HCT116 (cell line): ENCODE data around the gene SLA2. TPM values are rescaled to one million over a fixed set of nuclear protein-coding genes. Genes with fewer than 3 reads are reported as not detected.

Experiments
- ATAC-seq: fragments of 200-7000 bp; cut with Tn5 transposase; 2 replicates; pipeline ENCODE4 v1.9.1; 2020; ENCODE audit warnings: mild to moderate bottlenecking, moderate library complexity
- BruUV-seq: library from RNA; stranded (reverse); fragments of 400-500 nt; replicated peaks from 2 replicates; lab custom pipeline; 2021; lab: Mats Ljungman, UMichigan
- CTCF ChIA-PET: fragments of 300-600 bp; sonication (Branson Sonifier 250); formaldehyde crosslinking; loops from one replicate; lab custom pipeline; 2021; ENCODE audit warnings: antibody characterized with exemption; lab: Charles Lee
- POLR2A ChIA-PET: fragments of 300-600, 350-600 bp; sonication (Branson Sonifier 250); formaldehyde crosslinking; loops from one replicate; lab custom pipeline; 2021; ENCODE audit warnings: antibody characterized with exemption; lab: Charles Lee
- RAD21 ChIA-PET, 2 experiments: fragments of 300-600 bp; sonication (Branson Sonifier 250); formaldehyde crosslinking; loops; one replicate each; lab custom pipeline; 2023; ENCODE audit warnings: low total read pairs in 2 of 2; ENCODE audit not compliant: uncharacterized antibody in 2 of 2, unreplicated experiment in 2 of 2, low non-redundant PET in 1 of 2; lab: Charles Lee
- DNase-seq: peaks from one replicate; pipeline ENCODE4 v3.0.0-alpha.2; 2010; ENCODE audit warnings: low read depth, low spot score
- H2AFZ ChIP-seq: fragments of 200-600 bp; shearing (Covaris generic), sonication (generic); 2 replicates; pipeline ENCODE4 v1.6.1; 2017; ENCODE audit warnings: low read depth, mixed run types, mixed read lengths, antibody characterized with exemption, low read length; ENCODE audit not compliant: poor library complexity, severe bottlenecking
- H3K27ac ChIP-seq: 2 replicates; pipeline ENCODE4 v1.5.1; 2012; ENCODE audit warnings: low read depth, low read length
- H3K27me3 ChIP-seq: fragments of 200-600 bp; sonication (generic); 2 replicates; pipeline ENCODE4 v1.6.1; 2016; ENCODE audit warnings: mixed run types, low read length, mixed read lengths; ENCODE audit not compliant: insufficient read depth
- H3K36me3 ChIP-seq, 2 experiments: fragments of 200-500 bp in 1 of 2; fragments of 200-600 bp in 1 of 2; sonication (Bioruptor generic) in 1 of 2; sonication (generic) in 1 of 2; 2 replicates each; pipeline versions ENCODE4 v1.5.1 to v1.6.1; 2014 to 2016; ENCODE audit warnings: low read length in 2 of 2, inconsistent platforms in 1 of 2, mixed read lengths in 1 of 2, mixed run types in 1 of 2; ENCODE audit not compliant: insufficient read depth in 2 of 2, control insufficient read depth in 1 of 2
- H3K4me1 ChIP-seq, 2 experiments: fragments of 200-600 bp in 1 of 2; sonication (generic) in 1 of 2; 2 replicates each; pipeline versions ENCODE4 v1.5.1 to v1.6.1; 2012 to 2017; ENCODE audit warnings: low read length in 2 of 2, inconsistent platforms in 1 of 2, mild to moderate bottlenecking in 1 of 2, mixed read lengths in 1 of 2, mixed run types in 1 of 2, moderate library complexity in 1 of 2; ENCODE audit not compliant: insufficient read depth in 2 of 2, control insufficient read depth in 1 of 2
- H3K4me2 ChIP-seq: fragments of 200-600 bp; sonication (generic); 2 replicates; pipeline ENCODE4 v1.6.1; 2017; ENCODE audit warnings: mixed run types, low read length, mixed read lengths
- H3K4me3 ChIP-seq, 2 experiments: fragments of 200-600 bp in 1 of 2; sonication (generic) in 1 of 2; replicated peaks in 1 of 2; 2 replicates each; pipeline ENCODE4 v1.5.1; 2011 to 2016; ENCODE audit warnings: low read length in 2 of 2, control low read depth in 1 of 2, low read depth in 1 of 2, mild to moderate bottlenecking in 1 of 2, mixed read lengths in 1 of 2, mixed run types in 1 of 2
- H3K79me2 ChIP-seq: fragments of 200-600 bp; sonication (generic); 2 replicates; pipeline ENCODE4 v1.6.1; 2017; ENCODE audit warnings: mild to moderate bottlenecking, mixed run types, low read length, moderate library complexity, mixed read lengths; ENCODE audit not compliant: insufficient read depth
- H3K9ac ChIP-seq: fragments of 200-600 bp; sonication (generic); 2 replicates; pipeline ENCODE4 v1.6.1; 2016; ENCODE audit warnings: low read length, mixed read lengths
- H3K9me2 ChIP-seq: fragments of 200-600 bp; sonication (generic), shearing (Covaris generic); 2 replicates; pipeline ENCODE4 v1.6.1; 2017; ENCODE audit warnings: mixed run types, mild to moderate bottlenecking, moderate library complexity; ENCODE audit not compliant: insufficient read depth
- H3K9me3 ChIP-seq, 2 experiments: fragments of 200-500 bp in 1 of 2; fragments of 200-600 bp in 1 of 2; sonication (Bioruptor generic) in 1 of 2; sonication (generic) in 1 of 2; 2 replicates each; pipeline ENCODE4 v1.6.1; 2014 to 2017; ENCODE audit warnings: low read length in 2 of 2, mixed read lengths in 2 of 2, inconsistent platforms in 1 of 2, low read depth in 1 of 2, mild to moderate bottlenecking in 1 of 2, mixed run types in 1 of 2, moderate library complexity in 1 of 2; ENCODE audit not compliant: control insufficient read depth in 1 of 2, insufficient read depth in 1 of 2
- H4K20me1 ChIP-seq: fragments of 200-600 bp; sonication (generic), shearing (Covaris generic); 2 replicates; pipeline ENCODE4 v1.6.1; 2017; ENCODE audit warnings: mixed run types, mild to moderate bottlenecking, moderate library complexity; ENCODE audit not compliant: insufficient read depth
- CEBPB ChIP-seq: IDR thresholded peaks from 2 replicates; pipeline ENCODE4 v1.6.1; 2012; ENCODE audit warnings: low read depth
- RAD21 ChIP-seq: IDR thresholded peaks from 2 replicates; pipeline ENCODE4 v1.6.1; 2012; ENCODE audit warnings: low read depth, mild to moderate bottlenecking
- SP1 ChIP-seq: IDR thresholded peaks from 2 replicates; pipeline ENCODE4 v1.6.1; 2012; ENCODE audit warnings: low read depth
- ZNF274 ChIP-seq: fragments of 200-500 bp; sonication (Bioruptor generic); IDR thresholded peaks from 2 replicates; pipeline ENCODE4 v1.6.1; 2014; ENCODE audit warnings: mild to moderate bottlenecking, low read depth, low read length, inconsistent platforms
- intact Hi-C: fragments of 100-400 bp; cut with micrococcal nuclease; formaldehyde crosslinking; loops from 2 replicates; pipeline ENCODE4 v1.10.0; 2022
- total RNA-seq: library from RNA; stranded (reverse); gene quantifications from one replicate; pipeline ENCODE4 v1.2.1, GENCODE V29; 2021; ENCODE audit not compliant: unreplicated experiment
- TF ChIP-seq, protein P1 (sequence below): IDR thresholded peaks from 2 replicates; pipeline ENCODE4 v1.6.1; 2012; ENCODE audit warnings: low read depth

Gene SLA2
- total RNA-seq, 1 experiment from 2014 or later = 0.12 TPM

DNA sequence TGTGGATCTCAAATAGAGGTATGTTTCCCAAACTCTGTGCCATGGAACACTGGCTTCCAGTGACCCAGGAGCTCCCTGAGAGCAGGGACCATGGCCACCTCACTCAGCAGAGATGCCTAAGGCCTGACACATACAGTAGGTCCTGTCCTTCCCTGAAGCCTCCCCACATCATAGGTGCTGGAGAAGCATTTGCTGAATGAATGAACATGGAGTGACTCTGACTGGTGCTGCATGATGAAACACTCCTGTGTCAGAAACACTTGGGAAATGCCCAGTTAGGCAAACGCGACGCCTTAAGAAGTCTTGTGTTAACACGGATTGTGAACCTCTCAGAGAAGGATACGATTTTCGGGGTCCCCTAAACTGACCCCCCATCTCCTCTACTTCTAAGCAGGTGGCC is 14.3 kb downstream of the SLA2 start:
- H3K9me2 ChIP-seq = no peaks in the 10 kb centered on the region
- H3K27ac ChIP-seq = no peak overlapping the region
- H3K4me3 ChIP-seq = no peak overlapping the region
- intact Hi-C loops = no loop called here
- ATAC-seq = no peak
- H2AFZ ChIP-seq = no peak overlapping the region
- ChIA-PET POLR2A (no interaction called here), RAD21 (no interaction called here), CTCF (no interaction called here)
- H3K4me1 ChIP-seq = no peaks in the 10 kb centered on the region
- no peaks in the 10 kb centered on the region for H3K9me3 ChIP-seq
- H4K20me1 ChIP-seq = no peaks in the 10 kb centered on the region
- H3K9ac ChIP-seq = no peak overlapping the region
- no peaks in the 10 kb centered on the region for H3K79me2 ChIP-seq
- DNase-seq = no peak
- no peaks in the 10 kb centered on the region for H3K27me3 ChIP-seq
- no peaks in the 10 kb centered on the region for H3K36me3 ChIP-seq
- BruUV-seq = no TSS peak
- no peak overlapping the region for H3K4me2 ChIP-seq
- no peak for TF ChIP-seq RAD21
- TF ChIP-seq ZNF274 = no peak
- TF ChIP-seq SP1 = no peak

DNA sequence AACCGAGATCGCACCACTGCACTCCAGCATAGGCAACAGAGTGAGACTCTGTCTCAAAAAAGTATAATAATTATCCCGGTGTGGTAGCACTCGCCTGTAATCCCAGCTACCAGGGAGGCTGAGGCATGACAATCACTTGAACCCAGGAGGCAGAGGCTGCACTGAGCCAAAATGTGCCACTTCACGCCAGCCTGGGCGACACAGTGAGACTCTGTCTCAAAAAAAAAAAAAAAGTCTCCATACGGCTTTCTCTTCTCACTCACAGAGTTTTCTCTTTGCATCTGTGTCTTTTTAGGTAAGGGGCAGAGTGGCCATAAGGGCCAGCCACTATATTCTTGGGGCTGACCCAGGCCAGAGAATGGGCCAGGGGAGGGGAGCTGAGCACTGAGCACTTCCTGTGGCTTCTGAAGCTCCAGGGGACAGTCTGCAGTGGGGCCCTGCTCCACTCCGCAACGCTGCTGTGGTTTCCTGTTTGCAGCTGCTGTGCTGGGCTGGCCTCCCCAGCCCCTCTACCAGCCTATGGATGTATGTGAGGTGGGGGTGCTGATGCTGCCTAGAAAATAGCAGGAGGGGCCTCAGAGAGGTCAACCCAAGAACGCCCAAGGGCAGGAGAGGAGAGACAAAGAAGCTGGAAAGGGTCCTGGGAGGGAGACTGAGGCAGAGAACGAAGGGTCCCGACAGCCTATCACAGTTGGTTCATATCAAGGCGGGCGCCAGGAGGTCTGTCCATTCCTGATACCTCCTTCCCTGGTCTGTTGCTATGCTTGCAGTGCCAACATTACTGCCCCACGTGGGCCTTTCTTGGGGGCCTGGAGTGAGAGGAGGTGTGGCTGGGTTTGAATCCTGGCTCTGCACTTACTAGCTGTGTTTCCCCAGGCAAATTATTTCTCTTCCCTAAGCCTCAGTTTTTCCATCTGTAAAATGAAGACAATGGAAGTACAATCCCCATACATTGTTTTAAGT is 16.0 kb downstream of the SLA2 start:
- Histone ChIP-seq H3K4me1 (no peaks in the 10 kb centered on the region), H3K27me3 (no peaks in the 10 kb centered on the region), H3K9me2 (no peaks in the 10 kb centered on the region), H3K9ac (no peak overlapping the region), H3K4me2 (no peak overlapping the region), H3K79me2 (no peaks in the 10 kb centered on the region), H3K9me3 (no peaks in the 10 kb centered on the region), H3K4me3 (no peak overlapping the region), H4K20me1 (no peaks in the 10 kb centered on the region), H3K36me3 (no peaks in the 10 kb centered on the region), H3K27ac (no peak overlapping the region), H2AFZ (no peak overlapping the region)
- no TSS peak for BruUV-seq
- TF ChIP-seq, protein P1, sequence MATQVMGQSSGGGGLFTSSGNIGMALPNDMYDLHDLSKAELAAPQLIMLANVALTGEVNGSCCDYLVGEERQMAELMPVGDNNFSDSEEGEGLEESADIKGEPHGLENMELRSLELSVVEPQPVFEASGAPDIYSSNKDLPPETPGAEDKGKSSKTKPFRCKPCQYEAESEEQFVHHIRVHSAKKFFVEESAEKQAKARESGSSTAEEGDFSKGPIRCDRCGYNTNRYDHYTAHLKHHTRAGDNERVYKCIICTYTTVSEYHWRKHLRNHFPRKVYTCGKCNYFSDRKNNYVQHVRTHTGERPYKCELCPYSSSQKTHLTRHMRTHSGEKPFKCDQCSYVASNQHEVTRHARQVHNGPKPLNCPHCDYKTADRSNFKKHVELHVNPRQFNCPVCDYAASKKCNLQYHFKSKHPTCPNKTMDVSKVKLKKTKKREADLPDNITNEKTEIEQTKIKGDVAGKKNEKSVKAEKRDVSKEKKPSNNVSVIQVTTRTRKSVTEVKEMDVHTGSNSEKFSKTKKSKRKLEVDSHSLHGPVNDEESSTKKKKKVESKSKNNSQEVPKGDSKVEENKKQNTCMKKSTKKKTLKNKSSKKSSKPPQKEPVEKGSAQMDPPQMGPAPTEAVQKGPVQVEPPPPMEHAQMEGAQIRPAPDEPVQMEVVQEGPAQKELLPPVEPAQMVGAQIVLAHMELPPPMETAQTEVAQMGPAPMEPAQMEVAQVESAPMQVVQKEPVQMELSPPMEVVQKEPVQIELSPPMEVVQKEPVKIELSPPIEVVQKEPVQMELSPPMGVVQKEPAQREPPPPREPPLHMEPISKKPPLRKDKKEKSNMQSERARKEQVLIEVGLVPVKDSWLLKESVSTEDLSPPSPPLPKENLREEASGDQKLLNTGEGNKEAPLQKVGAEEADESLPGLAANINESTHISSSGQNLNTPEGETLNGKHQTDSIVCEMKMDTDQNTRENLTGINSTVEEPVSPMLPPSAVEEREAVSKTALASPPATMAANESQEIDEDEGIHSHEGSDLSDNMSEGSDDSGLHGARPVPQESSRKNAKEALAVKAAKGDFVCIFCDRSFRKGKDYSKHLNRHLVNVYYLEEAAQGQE = no peak
- TF ChIP-seq SP1 = no peak
- no peak for TF ChIP-seq CEBPB
- DNase-seq (no peak), ATAC-seq (no peak)
- ChIA-PET RAD21 (no interaction called here), CTCF (no interaction called here), POLR2A (interaction anchor here (0.6 kb wide), 1 partner anchor 10 kb away, joined by 3 read pairs; no protein-coding TSS in a partner anchor)
- intact Hi-C loops = no loop called here
